K562 (cell line): ENCODE data around the gene OTULINL. TPM values are rescaled to one million over a fixed set of nuclear protein-coding genes. Genes with fewer than 3 reads are reported as not detected.

Source experiments
- NFATC3 ChIP-seq: fragments of 450-650 bp; IDR thresholded peaks from 2 replicates; pipeline ENCODE4 v1.6.1; 2017; ENCODE audit warnings: mild to moderate bottlenecking
- RNF2 ChIP-seq: sonication (generic); IDR thresholded peaks from 2 replicates; pipeline ENCODE4 v1.6.1; 2016
- SMAD4 ChIP-seq: fragments of 250-450 bp; sonication (Bioruptor Pico); conservative IDR thresholded peaks from 2 replicates; pipeline ENCODE4 v1.8.0; 2021; ENCODE audit warnings: inconsistent platforms, mild to moderate bottlenecking, moderate library complexity
- SRSF9 ChIP-seq: fragments of 200-400 bp; formaldehyde crosslinking; IDR thresholded peaks from 2 replicates; pipeline ENCODE4 v1.6.1; 2017; ENCODE audit warnings: low read depth, low read length, borderline replicate concordance
- ZNF175 ChIP-seq: fragments of 200-800 bp; sonication (Bioruptor generic); IDR thresholded peaks from 2 replicates; pipeline ENCODE4 v1.6.1; 2016; ENCODE audit warnings: low read depth, mild to moderate bottlenecking, missing genetic modification characterization, missing compliant biosample characterization
- ZNF431 ChIP-seq: sonication (generic); formaldehyde crosslinking; IDR thresholded peaks from 2 replicates; pipeline ENCODE4 v1.8.0; 2022; ENCODE audit warnings: mild to moderate bottlenecking, missing genetic modification reagents
- polyA plus RNA-seq, 8 experiments: library from polyadenylated mRNA; depleted of rRNA in 4 of 8; stranded (reverse) in 5 of 8; unstranded in 3 of 8; fragments of >200 nt; fragmentation: Nextera tagmentation in 2 of 8; fragmentation: Illumina TruSeq in 1 of 8; extraction: Ambion mirVana in 2 of 8; extraction: Trizol in 1 of 8; gene quantifications; 2 replicates each; pipeline versions ENCODE4 v1.2.1 to v1.2.3, GENCODE V29; 2011 to 2014; ENCODE audit warnings: inconsistent platforms in 1 of 8, missing spikeins in 1 of 8
- total RNA-seq, 7 experiments: library from RNA; depleted of rRNA in 6 of 7; stranded (reverse); fragments of >200 nt in 6 of 7; fragmentation: Illumina TruSeq in 2 of 7; extraction: Trizol in 2 of 7; gene quantifications; 2 replicates each; pipeline versions ENCODE4 v1.2.1 to v1.2.3, GENCODE V29; 2011 to 2021; ENCODE audit warnings: low replicate concordance in 1 of 7
- TF ChIP-seq, protein P1 (sequence below): fragments of 450-650 bp; formaldehyde crosslinking; conservative IDR thresholded peaks from 2 replicates; pipeline ENCODE4 v1.4.0; 2022; ENCODE audit warnings: mild to moderate bottlenecking, missing genetic modification characterization
- TF ChIP-seq, protein P2 (sequence below): fragments of 450-650 bp; formaldehyde crosslinking; IDR thresholded peaks from 2 replicates; pipeline ENCODE4 v1.4.0; 2020; ENCODE audit warnings: mild to moderate bottlenecking, moderate library complexity
- TF ChIP-seq, protein P3 (sequence below): fragments of 450-650 bp; conservative IDR thresholded peaks from 2 replicates; pipeline ENCODE4 v1.6.1; 2016; ENCODE audit warnings: missing genetic modification characterization, low read depth, mild to moderate bottlenecking, missing compliant biosample characterization, moderate library complexity
- TF ChIP-seq, protein P4 (sequence below), 2 experiments: IDR thresholded peaks; 2 replicates each; pipeline ENCODE4 v1.6.1; 2012; ENCODE audit warnings: improper control_type of control experiment in 2 of 2, low read depth in 2 of 2, low read length in 2 of 2, borderline replicate concordance in 1 of 2

Gene OTULINL
- total and polyA plus RNA-seq, 9 of the 15 experiments (the other 6 are each of a cell fraction or from before 2014, with no cell fraction given), result 0.13 to 0.18 TPM; not detected in 7

DNA sequence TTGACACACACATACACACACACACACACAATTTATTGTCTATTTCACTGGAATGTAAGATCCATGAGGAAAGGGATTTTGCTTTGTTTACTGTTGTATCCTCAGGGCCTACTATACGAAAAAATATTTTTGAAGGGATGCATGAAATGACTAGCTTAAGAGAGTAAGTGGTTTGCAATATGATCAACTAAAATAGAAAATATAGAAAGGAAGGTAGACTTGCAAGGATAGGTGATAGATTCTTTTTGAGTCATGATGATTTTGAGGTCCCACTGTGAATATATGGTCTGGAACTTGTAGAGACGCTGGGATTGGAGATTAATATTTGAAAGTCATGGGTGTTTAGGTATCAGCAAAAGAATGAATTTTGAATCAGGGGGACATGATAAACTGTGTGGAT is 54.1 kb downstream of the OTULINL start (continued):
- TF ChIP-seq, protein P1, sequence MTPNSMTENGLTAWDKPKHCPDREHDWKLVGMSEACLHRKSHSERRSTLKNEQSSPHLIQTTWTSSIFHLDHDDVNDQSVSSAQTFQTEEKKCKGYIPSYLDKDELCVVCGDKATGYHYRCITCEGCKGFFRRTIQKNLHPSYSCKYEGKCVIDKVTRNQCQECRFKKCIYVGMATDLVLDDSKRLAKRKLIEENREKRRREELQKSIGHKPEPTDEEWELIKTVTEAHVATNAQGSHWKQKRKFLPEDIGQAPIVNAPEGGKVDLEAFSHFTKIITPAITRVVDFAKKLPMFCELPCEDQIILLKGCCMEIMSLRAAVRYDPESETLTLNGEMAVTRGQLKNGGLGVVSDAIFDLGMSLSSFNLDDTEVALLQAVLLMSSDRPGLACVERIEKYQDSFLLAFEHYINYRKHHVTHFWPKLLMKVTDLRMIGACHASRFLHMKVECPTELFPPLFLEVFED (CRISPR knock-in tag), result no peak
- no peak for TF ChIP-seq SMAD4 (CRISPR knock-in tag)
- TF ChIP-seq, protein P2, sequence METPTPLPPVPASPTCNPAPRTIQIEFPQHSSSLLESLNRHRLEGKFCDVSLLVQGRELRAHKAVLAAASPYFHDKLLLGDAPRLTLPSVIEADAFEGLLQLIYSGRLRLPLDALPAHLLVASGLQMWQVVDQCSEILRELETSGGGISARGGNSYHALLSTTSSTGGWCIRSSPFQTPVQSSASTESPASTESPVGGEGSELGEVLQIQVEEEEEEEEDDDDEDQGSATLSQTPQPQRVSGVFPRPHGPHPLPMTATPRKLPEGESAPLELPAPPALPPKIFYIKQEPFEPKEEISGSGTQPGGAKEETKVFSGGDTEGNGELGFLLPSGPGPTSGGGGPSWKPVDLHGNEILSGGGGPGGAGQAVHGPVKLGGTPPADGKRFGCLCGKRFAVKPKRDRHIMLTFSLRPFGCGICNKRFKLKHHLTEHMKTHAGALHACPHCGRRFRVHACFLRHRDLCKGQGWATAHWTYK (CRISPR knock-in tag), result no peak
- no peak for TF ChIP-seq ZNF431 (CRISPR knock-in tag)
- TF ChIP-seq RNF2, result no peak
- TF ChIP-seq SRSF9, result no peak
- no peak for TF ChIP-seq NFATC3
- no peak for TF ChIP-seq ZNF175 (CRISPR knock-in tag)
- TF ChIP-seq, protein P3, sequence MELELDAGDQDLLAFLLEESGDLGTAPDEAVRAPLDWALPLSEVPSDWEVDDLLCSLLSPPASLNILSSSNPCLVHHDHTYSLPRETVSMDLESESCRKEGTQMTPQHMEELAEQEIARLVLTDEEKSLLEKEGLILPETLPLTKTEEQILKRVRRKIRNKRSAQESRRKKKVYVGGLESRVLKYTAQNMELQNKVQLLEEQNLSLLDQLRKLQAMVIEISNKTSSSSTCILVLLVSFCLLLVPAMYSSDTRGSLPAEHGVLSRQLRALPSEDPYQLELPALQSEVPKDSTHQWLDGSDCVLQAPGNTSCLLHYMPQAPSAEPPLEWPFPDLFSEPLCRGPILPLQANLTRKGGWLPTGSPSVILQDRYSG (tag), result no peak
- TF ChIP-seq, protein P4, sequence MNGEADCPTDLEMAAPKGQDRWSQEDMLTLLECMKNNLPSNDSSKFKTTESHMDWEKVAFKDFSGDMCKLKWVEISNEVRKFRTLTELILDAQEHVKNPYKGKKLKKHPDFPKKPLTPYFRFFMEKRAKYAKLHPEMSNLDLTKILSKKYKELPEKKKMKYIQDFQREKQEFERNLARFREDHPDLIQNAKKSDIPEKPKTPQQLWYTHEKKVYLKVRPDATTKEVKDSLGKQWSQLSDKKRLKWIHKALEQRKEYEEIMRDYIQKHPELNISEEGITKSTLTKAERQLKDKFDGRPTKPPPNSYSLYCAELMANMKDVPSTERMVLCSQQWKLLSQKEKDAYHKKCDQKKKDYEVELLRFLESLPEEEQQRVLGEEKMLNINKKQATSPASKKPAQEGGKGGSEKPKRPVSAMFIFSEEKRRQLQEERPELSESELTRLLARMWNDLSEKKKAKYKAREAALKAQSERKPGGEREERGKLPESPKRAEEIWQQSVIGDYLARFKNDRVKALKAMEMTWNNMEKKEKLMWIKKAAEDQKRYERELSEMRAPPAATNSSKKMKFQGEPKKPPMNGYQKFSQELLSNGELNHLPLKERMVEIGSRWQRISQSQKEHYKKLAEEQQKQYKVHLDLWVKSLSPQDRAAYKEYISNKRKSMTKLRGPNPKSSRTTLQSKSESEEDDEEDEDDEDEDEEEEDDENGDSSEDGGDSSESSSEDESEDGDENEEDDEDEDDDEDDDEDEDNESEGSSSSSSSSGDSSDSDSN (IDR thresholded peaks at IDR 0.05; ENCODE audit: borderline replicate concordance in 1 of 2, low read depth in 2 of 2, low read length in 2 of 2), result no peak
